Tibial artery (tissue), 4 donors: ENCODE results near the gene MSH6.

Experiments used
- DNase-seq, 2 donors: peaks; one replicate each; pipeline ENCODE4 v3.0.0-alpha.2; 2019
- H3K27ac ChIP-seq, 2 donors: fragments of 200-600 bp; sonication (generic) in 1 of 2; 1 replicate in 1 of 2; 2 replicates in 1 of 2; pipeline ENCODE4 v1.5.1; 2018 to 2019; ENCODE audit warnings: mild to moderate bottlenecking in 1 of 2
- H3K27me3 ChIP-seq, 2 donors: fragments of 200-600 bp; sonication (generic) in 1 of 2; one replicate each; pipeline versions ENCODE4 v1.5.1 to v1.6.0; 2016 to 2019
- H3K36me3 ChIP-seq, 3 donors: fragments of 200-600 bp; sonication (generic) in 2 of 3; one replicate each; pipeline ENCODE4 v1.5.1; 2016 to 2019; ENCODE audit warnings: mild to moderate bottlenecking in 2 of 3
- H3K4me1 ChIP-seq, 4 donors: fragments of 200-600 bp; sonication (generic) in 2 of 4; 1 replicate in 3 of 4; 2 replicates in 1 of 4; pipeline ENCODE4 v1.5.1; 2016 to 2019
- H3K4me3 ChIP-seq, 2 donors: fragments of 200-600 bp; sonication (generic) in 1 of 2; 1 replicate in 1 of 2; 2 replicates in 1 of 2; pipeline ENCODE4 v1.5.1; 2018 to 2019; ENCODE audit warnings: mild to moderate bottlenecking in 2 of 2
- H3K9me3 ChIP-seq, 3 donors: fragments of 200-600 bp; sonication (generic) in 1 of 3; one replicate each; pipeline ENCODE4 v1.5.1; 2016 to 2019
- CTCF ChIP-seq, 2 experiments: fragments of 200-600 bp in 1 of 2; fragments of 450-650 bp in 1 of 2; IDR thresholded peaks; one replicate each; pipeline ENCODE4 v1.5.1; 2017 to 2019; ENCODE audit warnings: antibody characterized with exemption in 2 of 2, mild to moderate bottlenecking in 1 of 2, moderate library complexity in 1 of 2
- intact Hi-C: fragments of 100-400 bp; cut with DNase I; formaldehyde crosslinking; loops from one replicate; pipeline ENCODE4 v1.15.0; 2023; ENCODE audit warnings: low total_unique reads

The MSH6 gene

GRCh38 chr2:47782671-47783485 lies at the start of gene MSH6:
Gene MSH6, plus strand, starts transcription at chr2:47783145. Its CDS starts 89 bp downstream, at chr2:47783234.
- intact Hi-C loops, result loop anchor here (5.0 kb wide), 1 partner anchor 124 kb away; the partner anchor contains the start of gene FBXO11
- peak; percentile 81 to 93 for DNase-seq
- TF ChIP-seq CTCF (IDR thresholded peaks at IDR 0.05), result no peak
- peak within 1 kb of the TSS; percentile 90 to 93 for H3K27ac ChIP-seq
- H3K36me3 ChIP-seq, result no peaks in the 10 kb centered on the region
- H3K27me3 ChIP-seq, result no peaks in the 10 kb centered on the region
- H3K4me3 ChIP-seq, result peak within 1 kb of the TSS; percentile 86 to 98
- peaks cover 0 to 26% (median 12%) of the 10 kb centered on the region in 4 donors for H3K4me1 ChIP-seq
- no peaks in the 10 kb centered on the region for H3K9me3 ChIP-seq

- Histone ChIP-seq H3K9me3 (no peaks in the 10 kb centered on the region), H3K36me3 (no peaks in the 10 kb centered on the region), H3K27ac (no peak overlapping the region), H3K27me3 (no peaks in the 10 kb centered on the region), H3K4me1 (no peaks in the 10 kb centered on the region), H3K4me3 (no peak overlapping the region)
- intact Hi-C loops, result no loop called here
- DNase-seq, result no peak
- TF ChIP-seq CTCF (IDR thresholded peaks at IDR 0.05), result no peak
These were observed 47.6 kb upstream of the MSH6 start for GRCh38 chr2:47735136-47735869.

- Histone ChIP-seq H3K4me3 (no peak overlapping the region), H3K9me3 (no peaks in the 10 kb centered on the region), H3K27ac (no peak overlapping the region), H3K27me3 (no peaks in the 10 kb centered on the region), H3K36me3 (no peaks in the 10 kb centered on the region), H3K4me1 (no peaks in the 10 kb centered on the region)
- TF ChIP-seq CTCF (IDR thresholded peaks at IDR 0.05), result no peak
- intact Hi-C loops, result no loop called here
- DNase-seq, result no peak
These were observed 47.0 kb upstream of the MSH6 start for GRCh38 chr2:47735912-47736311.

- intact Hi-C loops, result no loop called here
- no peak for TF ChIP-seq CTCF (IDR thresholded peaks at IDR 0.05)
These were observed 45.6 kb upstream of the MSH6 start for GRCh38 chr2:47737191-47737975.

GRCh38 chr2:47738331-47738730 lies 44.6 kb upstream of the MSH6 start:
- Histone ChIP-seq H3K9me3 (no peaks in the 10 kb centered on the region), H3K27me3 (no peaks in the 10 kb centered on the region), H3K36me3 (no peaks in the 10 kb centered on the region), H3K4me3 (no peak overlapping the region), H3K27ac (no peak overlapping the region), H3K4me1 (no peaks in the 10 kb centered on the region)
- intact Hi-C loops, result no loop called here
- no peak for TF ChIP-seq CTCF (IDR thresholded peaks at IDR 0.05)
- no peak for DNase-seq

More at GRCh38 chr2:47737191-47737975, 45.6 kb upstream of the MSH6 start:
- no peaks in the 10 kb centered on the region for H3K27me3 ChIP-seq
- H3K27ac ChIP-seq, result no peak overlapping the region
- H3K9me3 ChIP-seq, result no peaks in the 10 kb centered on the region
- no peaks in the 10 kb centered on the region for H3K36me3 ChIP-seq
- no peak overlapping the region for H3K4me3 ChIP-seq
- no peak for DNase-seq
- no peaks in the 10 kb centered on the region for H3K4me1 ChIP-seq
